ENCODE results near the gene CCDC12. TPM values are rescaled to one million over a fixed set of nuclear protein-coding genes. Genes with fewer than 3 reads are reported as not detected.

Gene CCDC12
- total and polyA plus RNA-seq, 8 donors = 34.7 to 57.9 (median 46.1) TPM

DNA sequence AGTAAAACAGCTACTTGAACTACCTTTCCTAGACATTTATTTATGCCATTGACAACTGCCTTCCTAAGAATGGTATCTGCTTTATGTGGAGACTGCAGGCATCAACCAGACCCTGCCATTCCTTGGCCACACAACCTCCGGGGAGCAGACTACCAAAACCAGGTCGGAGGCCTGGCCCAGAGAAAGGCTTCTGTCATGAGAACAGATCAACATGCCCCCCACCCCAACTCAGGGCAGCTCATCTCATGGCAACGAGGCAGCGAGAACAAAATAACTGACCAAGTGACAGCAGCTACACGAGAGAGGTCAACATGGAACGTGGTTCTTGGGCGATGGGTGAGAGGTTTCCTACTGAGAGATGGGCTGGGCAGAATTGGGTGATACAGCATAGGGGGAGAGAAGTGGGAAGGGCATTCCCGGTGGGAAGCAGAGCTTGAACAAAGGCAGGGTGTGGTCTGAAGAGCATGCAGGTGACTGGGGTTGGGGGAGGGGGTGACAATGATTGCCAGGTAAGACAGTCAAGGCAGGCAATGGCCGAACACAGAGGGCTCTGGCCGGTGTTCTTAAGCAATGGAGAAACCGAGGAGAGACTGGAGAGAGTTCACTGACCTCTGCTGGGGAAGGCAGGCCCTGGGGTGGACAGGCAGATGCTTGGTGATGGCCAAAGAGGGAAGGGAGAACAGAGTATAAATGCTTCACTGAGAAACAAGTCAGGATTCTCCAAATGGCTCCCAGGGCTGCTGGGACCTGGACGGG, 33.9 kb downstream of the CCDC12 start:
- Histone ChIP-seq H3K27ac (peak overlapping the region; percentile 81 to 93), H3K36me3 (peaks cover 0 to 23% of the 10 kb centered on the region in 2 donors), H3K27me3 (no peaks in the 10 kb centered on the region), H3K4me3 (no peak overlapping the region), H3K9me3 (no peaks in the 10 kb centered on the region), H3K4me1 (peaks cover 33 to 85% of the 10 kb centered on the region in 2 donors)
- TF ChIP-seq, protein P1, sequence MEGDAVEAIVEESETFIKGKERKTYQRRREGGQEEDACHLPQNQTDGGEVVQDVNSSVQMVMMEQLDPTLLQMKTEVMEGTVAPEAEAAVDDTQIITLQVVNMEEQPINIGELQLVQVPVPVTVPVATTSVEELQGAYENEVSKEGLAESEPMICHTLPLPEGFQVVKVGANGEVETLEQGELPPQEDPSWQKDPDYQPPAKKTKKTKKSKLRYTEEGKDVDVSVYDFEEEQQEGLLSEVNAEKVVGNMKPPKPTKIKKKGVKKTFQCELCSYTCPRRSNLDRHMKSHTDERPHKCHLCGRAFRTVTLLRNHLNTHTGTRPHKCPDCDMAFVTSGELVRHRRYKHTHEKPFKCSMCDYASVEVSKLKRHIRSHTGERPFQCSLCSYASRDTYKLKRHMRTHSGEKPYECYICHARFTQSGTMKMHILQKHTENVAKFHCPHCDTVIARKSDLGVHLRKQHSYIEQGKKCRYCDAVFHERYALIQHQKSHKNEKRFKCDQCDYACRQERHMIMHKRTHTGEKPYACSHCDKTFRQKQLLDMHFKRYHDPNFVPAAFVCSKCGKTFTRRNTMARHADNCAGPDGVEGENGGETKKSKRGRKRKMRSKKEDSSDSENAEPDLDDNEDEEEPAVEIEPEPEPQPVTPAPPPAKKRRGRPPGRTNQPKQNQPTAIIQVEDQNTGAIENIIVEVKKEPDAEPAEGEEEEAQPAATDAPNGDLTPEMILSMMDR (IDR thresholded peaks at IDR 0.05) = no peak
- ATAC-seq (no peak), DNase-seq (peak in 1 of 4 donors; percentile 33)
- intact Hi-C loops (cut with DNase I) = no loop called here

DNA sequence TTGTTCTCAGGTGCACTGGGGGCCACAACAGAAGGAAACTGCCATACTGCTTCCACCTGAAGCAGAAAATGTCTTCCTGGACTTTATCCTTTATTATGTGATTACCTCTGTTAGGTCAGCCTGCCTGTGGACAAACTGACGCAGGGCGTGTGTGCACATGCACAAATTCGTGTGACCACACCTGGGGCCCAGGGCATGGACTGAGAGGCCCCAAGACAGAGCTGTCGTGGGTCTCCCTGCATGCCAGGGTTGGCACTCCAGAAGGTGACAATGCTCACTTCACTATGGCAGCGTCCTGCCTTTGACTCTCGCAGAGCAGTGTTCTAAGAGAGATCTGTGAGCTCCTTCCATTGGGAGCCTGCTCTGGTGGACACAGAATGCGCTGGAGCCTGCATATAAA, 34.5 kb downstream of the CCDC12 start:
- intact Hi-C loops (cut with DNase I) = no loop called here
- ATAC-seq = no peak
- H3K9me3 ChIP-seq = no peaks in the 10 kb centered on the region
- peak overlapping the region; percentile 81 to 93 for H3K27ac ChIP-seq
- TF ChIP-seq, protein P1 (IDR thresholded peaks at IDR 0.05) = no peak
- peaks cover 27 to 85% of the 10 kb centered on the region in 2 donors for H3K4me1 ChIP-seq
- peaks cover 0 to 29% of the 10 kb centered on the region in 2 donors for H3K36me3 ChIP-seq
- DNase-seq = peak in 1 of 4 donors; percentile 27
- no peak overlapping the region for H3K4me3 ChIP-seq
- H3K27me3 ChIP-seq = no peaks in the 10 kb centered on the region

DNA sequence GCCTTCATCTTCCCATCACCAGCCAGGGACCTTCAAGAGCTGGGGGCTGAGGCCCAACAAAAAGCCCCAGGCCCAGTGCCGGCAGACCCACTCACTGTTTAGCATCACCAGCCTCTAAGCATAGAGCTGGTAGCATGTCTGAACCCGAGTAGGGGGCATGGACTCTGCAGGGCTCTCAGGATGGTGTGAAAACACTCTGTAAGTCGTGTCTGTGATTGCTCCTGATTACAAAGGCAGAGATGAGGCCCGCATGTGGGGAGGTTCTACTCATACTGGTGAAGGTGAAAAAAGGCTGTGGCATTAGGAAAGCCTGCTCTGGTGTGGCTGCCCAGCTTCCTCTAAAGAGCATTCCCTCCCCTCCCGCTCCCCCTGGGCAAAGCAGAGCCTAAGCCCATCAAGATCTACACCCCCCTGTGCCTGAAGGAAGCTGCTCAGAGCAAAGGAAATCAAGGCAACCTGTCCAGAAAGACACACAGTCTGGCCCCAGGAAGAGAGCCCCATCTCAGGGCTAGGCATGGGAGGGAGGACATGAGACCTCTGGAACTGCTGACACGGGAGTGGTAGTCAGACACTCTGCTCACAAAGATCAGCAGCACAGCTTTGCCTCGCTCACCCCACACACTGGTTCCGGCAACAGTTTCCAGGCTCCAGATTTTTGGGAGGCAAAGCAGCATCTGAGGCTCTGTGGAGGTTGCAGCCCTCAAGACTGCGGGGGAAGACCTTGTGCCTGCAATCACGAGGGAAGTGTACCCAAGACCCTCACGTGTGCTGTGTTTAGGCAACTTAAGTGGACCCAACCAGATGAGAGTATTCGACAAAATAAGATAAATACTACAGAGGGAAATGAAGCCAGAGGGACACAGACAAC, 36.7 kb downstream of the CCDC12 start:
- no peaks in the 10 kb centered on the region for H3K27me3 ChIP-seq
- ATAC-seq = no peak
- H3K4me3 ChIP-seq = no peak overlapping the region
- intact Hi-C loops (cut with DNase I) = no loop called here
- H3K27ac ChIP-seq = peak overlapping the region in 1 of 2 donors; percentile 87
- peaks cover 0 to 39% of the 10 kb centered on the region in 2 donors for H3K36me3 ChIP-seq
- no peaks in the 10 kb centered on the region for H3K9me3 ChIP-seq
- DNase-seq = peak in 1 of 4 donors; percentile 30
- H3K4me1 ChIP-seq = peaks cover 29 to 85% of the 10 kb centered on the region in 2 donors
- TF ChIP-seq, protein P1 (IDR thresholded peaks at IDR 0.05) = no peak

DNA sequence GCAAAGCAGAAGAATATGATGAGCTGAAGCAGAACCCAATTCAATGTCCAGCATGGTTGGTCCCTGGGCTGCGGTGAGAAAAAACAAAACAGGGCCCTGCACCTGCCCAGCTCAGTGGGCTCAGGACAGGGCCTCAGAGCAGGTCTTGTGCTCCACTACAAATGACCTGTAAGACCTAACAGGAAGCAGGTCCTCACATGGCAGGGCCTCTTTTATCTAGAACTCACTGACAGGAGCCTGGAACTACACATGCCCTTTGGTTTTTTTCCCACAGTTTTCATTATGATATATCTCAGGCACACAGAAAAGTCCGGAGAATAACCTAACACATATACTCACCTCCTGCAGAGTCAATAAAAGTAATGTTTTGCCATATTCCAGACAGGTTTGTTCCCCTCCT, 38.4 kb downstream of the CCDC12 start:
- Histone ChIP-seq H3K9me3 (no peaks in the 10 kb centered on the region), H3K4me3 (no peak overlapping the region), H3K27me3 (no peaks in the 10 kb centered on the region), H3K4me1 (peaks cover 43 to 85% of the 10 kb centered on the region in 2 donors), H3K36me3 (peaks cover 0 to 39% of the 10 kb centered on the region in 2 donors), H3K27ac (peak overlapping the region in 1 of 2 donors; percentile 87)
- ATAC-seq = no peak
- TF ChIP-seq, protein P1 (IDR thresholded peaks at IDR 0.05) = no peak
- intact Hi-C loops (cut with DNase I) = no loop called here
- DNase-seq = no peak
